GOT3 (cell line): ENCODE data around the gene SLAMF1.
"Not testable (repeated sequence)": the region's sequence is repeated elsewhere in the genome, so short reads cannot be mapped to it uniquely, and the experiment has no call there.

Source experiments
- DNase-seq: peaks from one replicate; lab custom pipeline; 2025; ENCODE audit warnings: mixed read lengths; lab: John Stamatoyannopoulos, UW

The SLAMF1 gene

DNA sequence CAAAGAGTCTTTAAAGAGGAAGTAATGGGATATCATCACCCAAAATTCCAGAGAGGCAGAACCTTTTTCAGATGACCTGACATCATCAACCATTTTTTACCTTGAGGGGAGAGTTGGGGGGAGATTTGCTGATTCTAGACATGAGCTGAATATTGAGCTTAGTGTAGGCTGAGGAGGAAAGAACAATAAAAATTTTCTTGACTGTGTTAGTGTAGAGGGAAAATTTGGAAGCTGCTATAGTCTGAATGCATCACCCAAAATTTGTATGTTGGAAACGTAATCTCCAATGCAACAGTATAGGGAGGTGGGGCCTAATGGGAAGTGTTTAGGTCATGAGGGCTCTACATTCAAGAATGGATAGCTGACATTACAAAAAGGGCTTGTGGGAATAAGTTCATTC lies 49.8 kb downstream of the SLAMF1 start:
- DNase-seq, result no peak

- DNase-seq, result no peak
These were observed 56.4 kb downstream of the SLAMF1 start for GRCh38 chr1:160590488-160590887.

- no peak for DNase-seq
These were observed 58.4 kb downstream of the SLAMF1 start for GRCh38 chr1:160588468-160588867.

DNA sequence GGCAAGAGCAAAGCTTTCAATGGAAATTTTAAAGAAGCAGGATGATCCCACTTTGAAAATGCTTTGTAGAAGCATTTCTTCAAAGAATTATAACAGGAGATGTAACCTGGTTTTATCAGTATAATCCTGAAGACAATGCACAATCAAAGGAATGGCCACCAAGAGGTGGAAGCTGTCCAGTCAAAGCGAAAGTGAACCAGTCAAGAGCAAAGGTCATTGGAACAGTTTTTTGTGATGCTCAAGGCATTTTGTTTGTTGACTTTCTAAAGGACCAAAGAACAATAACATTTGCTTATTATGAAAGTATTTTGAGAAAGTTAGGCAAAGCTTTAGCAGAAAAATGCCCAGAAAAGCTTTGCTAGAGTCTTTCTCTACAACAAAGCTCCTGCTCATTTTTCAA lies 62.1 kb downstream of the SLAMF1 start:
- DNase-seq, result no peak

- DNase-seq, result not testable (repeated sequence)
These were observed 63.9 kb downstream of the SLAMF1 start for GRCh38 chr1:160582976-160583375.

- no peak for DNase-seq
These were observed 64.9 kb downstream of the SLAMF1 start for GRCh38 chr1:160581961-160582360.

GRCh38 chr1:160580221-160580812 lies 66.5 kb downstream of the SLAMF1 start:
- DNase-seq, result no peak

- no peak for DNase-seq
These were observed 67.6 kb downstream of the SLAMF1 start, which contains the start of gene CD84 for GRCh38 chr1:160579216-160579701. CD84 (minus strand) TSS chr1:160579496; CDS start chr1:160579437, 59 bp downstream.

- no peak for DNase-seq
These were observed 68.2 kb downstream of the SLAMF1 start for GRCh38 chr1:160578525-160579191.

- DNase-seq, result no peak
These were observed 68.7 kb downstream of the SLAMF1 start for GRCh38 chr1:160578175-160578524.

DNA sequence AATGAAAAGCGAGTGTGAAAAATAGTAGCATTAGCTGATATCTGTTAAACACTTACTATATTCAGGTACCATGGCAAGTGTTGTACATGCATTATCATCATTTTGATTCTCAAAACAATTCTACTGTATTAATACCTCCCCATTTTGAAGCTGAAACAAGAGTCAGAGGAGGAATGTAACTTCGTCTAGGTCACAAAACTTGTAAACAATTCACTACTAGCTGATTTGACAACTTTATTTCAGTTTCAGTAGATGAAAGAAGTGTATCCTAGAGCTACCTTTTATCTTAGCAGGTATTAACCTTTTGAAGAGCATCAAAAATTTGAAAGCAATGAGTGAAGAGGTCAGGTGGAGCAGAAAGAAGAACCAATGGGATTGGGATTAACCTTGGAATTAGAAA lies 69.2 kb downstream of the SLAMF1 start:
- no peak for DNase-seq

GRCh38 chr1:160576884-160577283 lies 70.0 kb downstream of the SLAMF1 start:
- DNase-seq, result no peak

- no peak for DNase-seq
These were observed 70.5 kb downstream of the SLAMF1 start for GRCh38 chr1:160576390-160576789.

GRCh38 chr1:160575112-160575664 lies 71.7 kb downstream of the SLAMF1 start:
- no peak for DNase-seq

DNA sequence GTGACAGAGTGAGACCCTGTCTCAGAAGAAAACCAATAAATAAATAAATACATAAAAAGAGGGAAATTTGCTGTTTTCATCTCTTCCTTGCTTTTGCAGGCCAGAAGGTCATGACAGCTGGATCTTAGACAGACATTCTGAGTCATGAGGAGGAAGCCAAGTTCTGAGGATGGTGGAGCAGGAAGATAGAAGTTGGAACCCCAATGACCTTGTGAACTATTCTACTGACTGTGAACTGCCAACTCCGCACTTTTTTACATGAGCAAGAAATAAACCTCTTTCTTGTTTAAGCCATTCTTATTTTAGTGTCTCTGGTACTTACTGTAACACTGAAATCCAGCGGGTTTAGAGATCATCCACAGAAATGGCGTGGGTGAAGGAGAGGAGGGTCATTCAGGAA lies 76.0 kb downstream of the SLAMF1 start:
- DNase-seq, result no peak

DNA sequence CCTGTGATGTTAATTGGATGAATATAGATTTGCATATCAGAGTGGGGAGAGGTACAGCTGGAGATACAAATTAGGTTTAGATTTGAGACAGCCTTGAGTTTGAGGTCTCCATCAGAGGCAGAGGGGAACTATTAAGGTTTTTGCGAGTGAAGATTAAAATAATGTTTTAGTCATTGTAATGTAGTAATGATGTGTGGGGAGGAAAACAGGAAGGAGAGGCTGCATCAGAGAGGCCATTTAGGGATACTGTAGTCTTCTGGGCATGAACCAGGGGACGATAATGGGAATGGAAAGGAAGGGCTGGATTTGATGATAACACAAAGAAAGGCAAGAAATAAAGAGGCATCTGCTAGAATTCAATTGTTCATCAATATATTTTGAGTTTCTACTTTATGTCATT lies 77.0 kb downstream of the SLAMF1 start:
- no peak for DNase-seq

DNA sequence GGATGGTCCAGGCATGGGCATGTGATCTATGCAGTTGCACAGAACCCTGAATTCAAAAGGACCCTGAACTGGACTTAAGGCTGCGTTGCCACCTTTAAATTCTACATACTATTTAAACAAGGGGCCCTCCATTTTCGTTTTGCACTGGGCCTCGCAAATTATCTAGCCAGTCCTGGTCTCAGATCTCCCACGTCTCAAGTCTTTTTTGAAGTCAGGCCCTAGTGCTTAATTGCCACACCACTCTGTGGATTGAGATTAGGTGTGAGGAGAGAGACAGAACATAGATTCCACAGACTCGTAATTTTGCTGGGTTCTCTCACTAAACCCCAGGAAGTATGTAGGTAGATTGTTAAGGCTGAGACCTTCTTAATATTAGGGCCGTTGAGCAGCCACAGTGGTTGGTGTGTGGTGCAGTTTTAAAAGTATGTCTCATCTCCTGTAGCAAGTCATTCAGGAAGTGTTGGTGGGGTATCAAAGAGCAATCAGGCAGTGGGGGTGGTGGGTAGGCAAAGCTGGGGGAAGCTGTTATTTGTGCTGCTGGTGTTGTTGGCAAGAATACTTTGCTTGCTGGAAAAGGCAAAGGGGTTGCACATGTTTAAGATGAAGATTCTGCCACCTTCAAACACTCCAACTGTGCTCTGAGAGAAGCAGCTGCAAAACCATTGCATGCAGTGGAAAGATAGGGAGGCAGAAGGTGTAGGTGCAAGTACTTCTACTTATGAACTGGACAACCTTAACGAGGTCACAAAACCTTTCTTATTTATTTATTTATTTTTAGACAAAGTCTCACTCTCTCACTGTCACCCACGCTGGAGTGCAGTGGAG lies 78.8 kb downstream of the SLAMF1 start:
- no peak for DNase-seq

GRCh38 chr1:160567341-160567740 lies 79.5 kb downstream of the SLAMF1 start:
- no peak for DNase-seq

DNA sequence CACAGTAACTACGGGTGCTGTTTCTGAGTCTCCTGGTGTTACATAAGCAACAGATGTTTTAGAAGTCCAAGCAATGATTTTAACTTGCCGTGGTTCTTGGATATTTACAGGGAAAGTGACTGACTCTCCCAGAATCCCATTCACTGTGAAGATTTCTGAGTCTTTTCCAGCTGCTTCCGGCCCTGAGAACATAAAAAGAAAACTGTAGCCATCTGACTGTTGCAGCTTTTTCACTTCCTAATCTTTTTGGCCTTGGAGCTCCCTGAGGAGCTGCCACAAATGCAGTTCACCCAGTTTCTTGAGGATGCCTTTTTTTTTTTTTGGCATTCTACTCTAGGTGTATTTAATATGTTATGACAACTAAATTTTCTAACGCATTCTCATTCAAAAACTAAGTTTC lies 81.3 kb downstream of the SLAMF1 start:
- DNase-seq, result no peak

GRCh38 chr1:160563230-160563629 lies 83.6 kb downstream of the SLAMF1 start:
- not testable (repeated sequence) for DNase-seq

GRCh38 chr1:160562745-160563144 lies 84.1 kb downstream of the SLAMF1 start:
- not testable (repeated sequence) for DNase-seq

DNA sequence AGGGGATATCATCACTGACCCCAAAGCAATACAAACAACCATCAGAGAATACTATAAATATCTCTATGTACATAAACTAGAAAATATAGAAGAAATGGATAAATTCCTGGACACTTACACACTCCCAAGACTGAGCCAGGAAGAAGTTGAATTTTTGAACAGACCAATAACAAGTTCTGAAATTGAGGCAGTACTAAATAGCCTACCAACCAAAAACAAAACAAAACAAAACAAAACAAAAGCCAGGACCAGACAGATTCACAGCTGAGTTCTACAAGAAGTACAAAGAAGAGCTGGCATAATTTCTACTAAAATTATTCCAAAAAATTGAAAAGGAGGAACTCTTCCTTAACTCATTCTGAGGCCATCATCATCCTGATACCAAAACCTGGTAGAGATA lies 86.0 kb downstream of the SLAMF1 start:
- no peak for DNase-seq
